ENCODE results near the gene MLPH. TPM values are rescaled to one million over a fixed set of nuclear protein-coding genes. Genes with fewer than 3 reads are reported as not detected.

MLPH gene
- total RNA-seq, 1 donor from 2014 or later = 22.5 TPM

- no peak for DNase-seq (ENCODE audit: extremely low spot score, unreplicated experiment)
- Mint-ChIP-seq H3K9me3 (ENCODE audit: unreplicated experiment) (peaks cover 8% of the 10 kb centered on the region), H3K4me3 (ENCODE audit: unreplicated experiment) (no peak overlapping the region), H3K27me3 (ENCODE audit: unreplicated experiment) (peaks cover 13% of the 10 kb centered on the region), H3K36me3 (ENCODE audit: unreplicated experiment) (peaks cover 18% of the 10 kb centered on the region), H3K27ac (ENCODE audit: unreplicated experiment) (no peak overlapping the region), H3K4me1 (ENCODE audit: unreplicated experiment) (peaks cover 11% of the 10 kb centered on the region)
- no peak for TF ChIP-seq CTCF (IDR thresholded peaks at IDR 0.05)
Measured at GRCh38 chr2:237558961-237559641, 72.0 kb downstream of the MLPH start.

- H3K4me3 Mint-ChIP-seq (ENCODE audit: unreplicated experiment) = no peak overlapping the region
- H3K27ac Mint-ChIP-seq (ENCODE audit: unreplicated experiment) = no peak overlapping the region
- no peaks in the 10 kb centered on the region for H3K9me3 Mint-ChIP-seq (ENCODE audit: unreplicated experiment)
- no peak for DNase-seq (ENCODE audit: extremely low spot score, unreplicated experiment)
- H3K36me3 Mint-ChIP-seq (ENCODE audit: unreplicated experiment) = peaks cover 5% of the 10 kb centered on the region
- H3K27me3 Mint-ChIP-seq (ENCODE audit: unreplicated experiment) = peaks cover 13% of the 10 kb centered on the region
- TF ChIP-seq CTCF (IDR thresholded peaks at IDR 0.05) = no peak
- peaks cover 11% of the 10 kb centered on the region for H3K4me1 Mint-ChIP-seq (ENCODE audit: unreplicated experiment)
Measured at GRCh38 chr2:237561221-237561620, 74.2 kb downstream of the MLPH start.

GRCh38 chr2:237563816-237564215 lies 76.8 kb downstream of the MLPH start:
- Mint-ChIP-seq H3K4me3 (ENCODE audit: unreplicated experiment) (no peak overlapping the region), H3K4me1 (ENCODE audit: unreplicated experiment) (peaks cover 5% of the 10 kb centered on the region), H3K9me3 (ENCODE audit: unreplicated experiment) (no peaks in the 10 kb centered on the region), H3K27ac (ENCODE audit: unreplicated experiment) (no peak overlapping the region), H3K27me3 (ENCODE audit: unreplicated experiment) (peaks cover 13% of the 10 kb centered on the region), H3K36me3 (ENCODE audit: unreplicated experiment) (no peaks in the 10 kb centered on the region)
- TF ChIP-seq CTCF (IDR thresholded peaks at IDR 0.05) = no peak
- DNase-seq (ENCODE audit: extremely low spot score, unreplicated experiment) = no peak

- TF ChIP-seq CTCF (IDR thresholded peaks at IDR 0.05) = no peak
- Mint-ChIP-seq H3K9me3 (ENCODE audit: unreplicated experiment) (no peaks in the 10 kb centered on the region), H3K27ac (ENCODE audit: unreplicated experiment) (no peak overlapping the region), H3K4me3 (ENCODE audit: unreplicated experiment) (no peak overlapping the region), H3K4me1 (ENCODE audit: unreplicated experiment) (no peaks in the 10 kb centered on the region), H3K27me3 (ENCODE audit: unreplicated experiment) (peaks cover 13% of the 10 kb centered on the region), H3K36me3 (ENCODE audit: unreplicated experiment) (no peaks in the 10 kb centered on the region)
- DNase-seq (ENCODE audit: extremely low spot score, unreplicated experiment) = no peak
Measured at GRCh38 chr2:237564526-237565131, 77.6 kb downstream of the MLPH start.

- no peaks in the 10 kb centered on the region for H3K4me1 Mint-ChIP-seq (ENCODE audit: unreplicated experiment)
- no peak overlapping the region for H3K27ac Mint-ChIP-seq (ENCODE audit: unreplicated experiment)
- TF ChIP-seq CTCF (IDR thresholded peaks at IDR 0.05) = no peak
- H3K36me3 Mint-ChIP-seq (ENCODE audit: unreplicated experiment) = no peaks in the 10 kb centered on the region
- no peak overlapping the region for H3K4me3 Mint-ChIP-seq (ENCODE audit: unreplicated experiment)
- H3K9me3 Mint-ChIP-seq (ENCODE audit: unreplicated experiment) = no peaks in the 10 kb centered on the region
- DNase-seq (ENCODE audit: extremely low spot score, unreplicated experiment) = no peak
- peaks cover 13% of the 10 kb centered on the region for H3K27me3 Mint-ChIP-seq (ENCODE audit: unreplicated experiment)
Measured at GRCh38 chr2:237565974-237566373, 78.9 kb downstream of the MLPH start.

Data from osteocyte (in vitro differentiated cells).